GM18909 (cell line): ENCODE measurements around the gene SLC51A.
"Not testable (repeated sequence)": the region's sequence is repeated elsewhere in the genome, so short reads cannot be mapped to it uniquely, and the experiment has no call there.

Experiments used
- ATAC-seq: cut with Tn5 transposase; IDR thresholded peaks from one replicate; pipeline ENCODE4 v1.9.1; 2021; ENCODE audit warnings: mild to moderate bottlenecking; ENCODE audit not compliant: unreplicated experiment, poor library complexity

SLC51A gene

DNA sequence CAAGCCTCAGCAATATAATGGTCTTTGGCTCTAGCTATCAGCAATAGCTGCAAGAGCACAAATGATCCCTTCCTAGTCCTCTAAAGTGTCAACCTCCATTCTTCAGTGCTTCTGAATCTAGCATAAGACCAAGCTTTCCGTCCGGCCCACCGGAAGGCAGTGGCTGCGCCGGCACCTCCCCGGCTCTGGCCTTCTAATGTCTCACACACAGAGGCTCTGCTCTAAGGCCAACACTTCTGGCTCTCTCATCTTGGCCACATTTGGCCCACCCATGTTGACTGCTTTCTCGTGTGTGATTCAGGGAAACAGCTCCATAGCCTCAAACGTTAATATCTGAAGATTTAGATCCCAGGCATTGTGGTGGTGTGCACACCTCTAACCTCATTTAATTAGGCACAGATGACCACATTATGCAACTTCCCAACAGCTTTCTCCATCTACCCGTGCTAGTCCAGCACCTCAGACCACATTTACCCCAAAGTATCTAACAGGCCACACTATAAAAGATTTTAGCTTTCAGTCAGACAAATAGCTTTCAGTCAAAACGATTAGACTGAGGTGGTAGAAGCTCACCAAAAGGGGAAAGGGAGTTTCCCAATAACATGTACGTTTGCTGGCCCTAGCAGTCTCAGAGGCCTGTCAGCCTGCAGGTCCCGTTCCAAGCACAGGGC lies 19.3 kb downstream of the SLC51A start:
- no peak for ATAC-seq

GRCh38 chr3:196236223-196236622 lies 19.9 kb downstream of the SLC51A start:
- ATAC-seq: no peak

GRCh38 chr3:196237203-196237602 lies 20.9 kb downstream of the SLC51A start:
- ATAC-seq: no peak

DNA sequence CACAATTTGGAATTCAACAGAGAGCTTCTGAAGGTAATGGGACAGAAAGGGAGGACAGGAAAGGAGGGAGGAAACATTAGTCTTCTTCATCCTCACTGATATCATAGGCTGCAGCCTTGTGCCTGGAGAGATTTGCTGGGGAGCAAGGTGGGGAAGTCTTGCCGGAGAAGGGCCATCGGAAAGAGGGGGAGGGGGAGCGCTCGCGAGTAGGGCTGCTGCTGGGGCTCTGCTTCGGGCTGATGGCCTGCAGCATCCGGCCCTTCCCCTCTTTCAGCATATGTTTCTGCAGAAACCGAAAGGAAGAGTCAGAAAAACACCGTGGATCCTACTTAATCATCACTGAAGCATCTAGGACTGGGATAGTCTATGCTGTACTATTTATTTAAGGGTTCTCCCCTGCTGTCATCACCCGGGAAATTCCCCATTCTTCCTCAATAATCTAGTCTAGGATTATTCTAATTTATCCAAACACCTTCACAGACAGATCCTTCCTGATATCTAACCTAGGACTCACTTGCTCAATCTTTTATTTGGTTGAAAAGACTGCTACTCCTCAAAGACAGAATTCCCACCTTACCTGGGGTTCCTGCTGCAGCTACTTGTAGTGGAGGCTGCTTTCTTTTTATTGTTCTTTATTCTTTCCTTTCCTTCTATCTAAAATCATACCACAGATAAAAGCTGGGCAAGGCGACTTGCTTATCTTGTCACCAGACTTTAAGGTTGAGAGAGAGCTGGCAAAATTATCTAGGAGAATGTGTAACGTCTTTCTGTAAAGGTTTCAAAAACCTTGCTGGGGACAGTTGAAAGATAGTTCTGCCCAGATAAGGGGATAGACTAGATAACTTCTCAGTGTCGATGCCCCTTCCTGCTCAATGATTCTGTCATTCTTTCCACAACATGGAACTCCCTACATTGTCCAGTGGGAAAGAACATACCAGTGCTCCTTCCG lies 22.6 kb downstream of the SLC51A start:
- ATAC-seq: no peak

- no peak for ATAC-seq
These were observed 24.1 kb downstream of the SLC51A start for GRCh38 chr3:196240424-196240823.

DNA sequence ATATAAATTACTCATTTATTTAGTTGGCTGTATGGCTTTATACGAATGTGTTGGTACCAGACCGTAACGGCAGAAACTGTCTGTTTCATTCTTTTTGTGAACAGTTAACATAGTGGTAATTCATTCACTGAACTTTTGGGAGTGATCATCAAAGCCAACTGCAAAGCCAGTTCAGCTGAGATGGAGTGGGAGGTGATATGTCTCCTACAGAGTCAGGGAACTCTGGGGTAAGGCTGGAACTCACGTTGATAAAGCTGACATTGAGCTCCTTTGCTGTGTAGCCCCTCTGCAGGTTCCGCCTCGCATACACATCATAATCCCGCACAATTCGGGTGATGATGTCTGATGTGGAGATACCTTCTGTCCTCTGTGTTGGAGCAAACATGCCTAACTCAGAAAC lies 25.4 kb downstream of the SLC51A start:
- no peak for ATAC-seq

- ATAC-seq: not testable (repeated sequence)
These were observed 27.8 kb downstream of the SLC51A start for GRCh38 chr3:196244166-196244565.

DNA sequence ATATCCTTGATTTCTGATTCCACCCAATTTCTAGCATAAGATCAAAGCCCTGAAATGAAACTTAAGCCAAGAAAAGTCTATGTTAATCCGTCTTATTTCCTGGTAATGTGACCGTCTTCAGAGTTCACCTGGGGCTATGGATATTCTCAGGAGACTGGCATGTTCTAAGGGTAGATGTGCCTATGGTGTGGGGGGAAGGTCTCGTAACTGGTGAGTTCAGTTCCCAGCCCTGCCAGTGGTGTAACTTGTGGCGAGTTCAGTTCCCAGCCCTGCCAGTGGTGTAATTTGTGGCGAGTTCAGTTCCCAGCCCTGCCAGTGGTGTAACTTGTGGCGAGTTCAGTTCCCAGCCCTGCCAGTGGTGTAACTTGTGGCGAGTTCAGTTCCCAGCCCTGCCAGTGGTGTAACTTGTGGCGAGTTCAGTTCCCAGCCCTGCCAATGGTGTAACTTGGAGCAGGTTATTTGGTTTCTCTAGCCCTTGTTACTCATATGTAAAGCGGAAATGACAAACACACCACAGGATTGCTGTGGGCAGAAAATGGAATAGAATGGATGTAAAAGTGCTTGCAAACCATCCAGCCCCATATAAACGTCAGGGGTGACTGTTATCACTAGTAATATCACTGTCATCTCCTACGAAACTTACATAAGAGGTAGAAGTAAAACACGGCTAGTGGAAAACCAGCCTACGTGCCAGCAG lies 30.4 kb downstream of the SLC51A start:
- ATAC-seq: no peak

- ATAC-seq: no peak
These were observed 35.6 kb downstream of the SLC51A start for GRCh38 chr3:196251918-196252317.

DNA sequence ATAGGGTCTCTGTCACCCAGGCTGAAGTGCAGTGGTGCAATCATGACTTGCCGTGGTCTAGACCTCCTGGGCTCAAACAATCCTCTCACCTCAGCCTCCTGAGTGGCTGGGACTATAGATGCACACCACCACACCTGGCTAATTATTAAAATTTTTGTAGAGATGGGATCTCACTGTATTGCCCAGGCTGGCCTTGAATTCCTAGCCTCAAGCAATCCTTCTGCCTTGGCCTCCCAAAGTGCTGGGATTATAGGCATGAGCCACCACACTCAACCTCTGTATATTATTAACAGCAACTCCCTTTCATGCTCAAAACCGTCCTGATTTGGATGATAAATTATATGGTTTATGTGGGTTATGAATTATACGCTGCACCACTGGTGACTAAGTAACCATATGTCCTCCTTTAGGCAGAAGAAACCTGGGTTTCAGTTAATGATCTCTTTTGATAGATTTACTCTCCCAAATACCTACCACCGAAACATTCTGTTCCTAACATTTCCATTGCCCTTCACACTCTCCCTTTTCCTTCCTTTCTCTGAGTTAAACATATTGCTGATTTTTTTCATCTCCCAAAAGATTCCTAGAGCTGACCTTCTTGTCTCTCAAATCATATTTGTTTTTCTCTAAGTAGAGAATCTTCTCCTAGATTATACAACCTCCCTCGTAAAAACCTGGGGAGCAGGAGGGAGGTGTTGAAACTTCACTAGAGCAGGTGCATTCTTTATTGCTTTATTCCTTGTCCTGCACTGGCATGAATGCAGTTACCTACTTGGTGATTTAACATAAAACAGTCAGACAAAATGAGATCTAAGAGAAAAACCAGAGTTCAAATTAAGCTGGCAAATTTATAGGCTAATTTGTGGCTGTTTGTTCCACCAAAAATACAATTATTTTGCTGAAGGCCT lies 38.3 kb downstream of the SLC51A start:
- no peak for ATAC-seq

- no peak for ATAC-seq
These were observed 39.4 kb downstream of the SLC51A start for GRCh38 chr3:196255776-196256175.

GRCh38 chr3:196260784-196261183 lies 44.5 kb downstream of the SLC51A start:
- ATAC-seq: no peak

DNA sequence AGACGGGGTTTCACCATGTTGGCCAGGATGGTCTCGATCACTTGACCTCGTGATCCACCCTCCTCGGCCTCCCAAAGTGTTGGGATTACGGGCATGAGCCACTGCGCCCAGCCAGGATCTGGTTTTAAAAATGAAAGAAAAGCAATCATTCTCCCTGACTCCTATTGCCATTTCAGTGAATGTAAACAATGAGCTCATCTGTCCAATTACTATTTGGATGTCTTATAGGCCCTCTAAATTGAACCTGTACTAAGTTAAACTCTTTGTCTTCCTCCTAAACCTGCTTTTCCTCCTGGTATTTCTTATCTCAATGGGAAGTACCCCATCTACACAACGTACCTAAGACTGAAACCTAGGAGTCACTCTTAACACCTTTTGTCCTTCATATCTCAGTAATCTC lies 47.5 kb downstream of the SLC51A start:
- no peak for ATAC-seq

- ATAC-seq: no peak
These were observed 52.2 kb downstream of the SLC51A start for GRCh38 chr3:196268284-196269163.

DNA sequence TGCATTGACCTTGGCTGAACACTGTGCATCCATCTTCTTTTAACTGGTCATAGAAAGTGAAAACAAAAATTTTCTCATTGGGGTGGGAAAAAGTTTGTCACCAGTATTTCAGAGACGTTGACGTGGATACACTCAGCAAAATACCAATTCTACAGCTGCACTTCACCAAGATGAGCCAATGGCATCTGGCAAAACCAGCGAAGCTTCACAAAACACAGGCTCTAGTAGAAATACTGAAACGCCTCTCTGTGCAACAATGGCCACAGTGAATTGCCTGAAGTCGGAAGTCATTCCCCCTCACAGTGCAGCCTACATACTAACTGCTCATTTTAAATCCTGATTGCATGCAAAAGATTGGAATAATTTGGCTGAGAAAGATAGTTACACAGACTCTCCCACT lies 54.2 kb downstream of the SLC51A start:
- no peak for ATAC-seq

GRCh38 chr3:196272826-196273225 lies 56.5 kb downstream of the SLC51A start:
- ATAC-seq: no peak

DNA sequence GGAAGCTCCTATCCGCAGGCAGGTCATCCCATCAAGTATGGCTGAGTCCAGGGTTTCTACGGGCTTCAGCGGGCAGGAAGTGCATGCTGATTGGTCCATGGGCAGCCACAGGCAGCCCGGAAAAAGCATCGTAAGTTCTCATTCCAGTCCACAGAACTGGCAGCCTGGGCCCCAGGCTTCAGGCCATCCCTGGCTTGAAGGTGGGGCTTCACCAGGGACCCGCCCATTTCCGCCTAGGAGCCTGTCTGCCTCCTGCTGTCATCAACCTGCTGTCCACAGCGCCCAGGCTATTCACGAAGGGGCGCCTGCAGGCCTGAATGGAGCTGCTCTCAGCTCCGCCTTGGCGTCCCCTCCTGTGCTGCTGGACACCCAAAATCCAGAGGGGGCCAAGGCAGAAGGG lies 57.3 kb downstream of the SLC51A start:
- no peak for ATAC-seq

DNA sequence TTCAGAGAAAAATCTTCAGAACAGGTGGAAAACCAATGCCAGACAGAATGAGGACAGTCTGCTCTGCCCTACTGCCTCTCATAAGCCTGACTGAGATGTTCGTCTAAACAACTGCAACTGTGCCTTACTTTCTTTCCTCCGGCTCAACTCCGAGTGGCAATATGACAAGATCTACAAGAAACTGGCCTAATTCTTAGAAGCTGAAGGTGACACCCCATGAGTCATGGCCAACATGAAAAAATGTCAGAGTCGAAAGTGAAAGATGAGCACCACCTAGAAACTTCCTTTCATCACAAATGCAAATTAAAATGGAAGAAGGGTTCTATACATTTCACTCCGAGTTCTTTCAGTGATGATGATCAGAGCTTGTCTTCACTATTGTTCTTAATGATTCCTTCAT lies 58.3 kb downstream of the SLC51A start:
- ATAC-seq: peak; percentile 83

GRCh38 chr3:196275126-196275525 lies 58.8 kb downstream of the SLC51A start:
- ATAC-seq: no peak
